Stimulated activated CD4-positive, alpha-beta T cell treated with anti-CD3 and anti-CD28 coated beads, Interleukin-15, amount 100 ng/mL, for 1 hour (primary cell): Measurements from ENCODE around the gene SRP68.

Experiments used
- DNase-seq, 2 donors: peaks; one replicate each; pipeline ENCODE4 v3.0.0-alpha.2; 2020; ENCODE audit warnings: low read depth in 1 of 2, low spot score in 1 of 2

The SRP68 gene

DNA sequence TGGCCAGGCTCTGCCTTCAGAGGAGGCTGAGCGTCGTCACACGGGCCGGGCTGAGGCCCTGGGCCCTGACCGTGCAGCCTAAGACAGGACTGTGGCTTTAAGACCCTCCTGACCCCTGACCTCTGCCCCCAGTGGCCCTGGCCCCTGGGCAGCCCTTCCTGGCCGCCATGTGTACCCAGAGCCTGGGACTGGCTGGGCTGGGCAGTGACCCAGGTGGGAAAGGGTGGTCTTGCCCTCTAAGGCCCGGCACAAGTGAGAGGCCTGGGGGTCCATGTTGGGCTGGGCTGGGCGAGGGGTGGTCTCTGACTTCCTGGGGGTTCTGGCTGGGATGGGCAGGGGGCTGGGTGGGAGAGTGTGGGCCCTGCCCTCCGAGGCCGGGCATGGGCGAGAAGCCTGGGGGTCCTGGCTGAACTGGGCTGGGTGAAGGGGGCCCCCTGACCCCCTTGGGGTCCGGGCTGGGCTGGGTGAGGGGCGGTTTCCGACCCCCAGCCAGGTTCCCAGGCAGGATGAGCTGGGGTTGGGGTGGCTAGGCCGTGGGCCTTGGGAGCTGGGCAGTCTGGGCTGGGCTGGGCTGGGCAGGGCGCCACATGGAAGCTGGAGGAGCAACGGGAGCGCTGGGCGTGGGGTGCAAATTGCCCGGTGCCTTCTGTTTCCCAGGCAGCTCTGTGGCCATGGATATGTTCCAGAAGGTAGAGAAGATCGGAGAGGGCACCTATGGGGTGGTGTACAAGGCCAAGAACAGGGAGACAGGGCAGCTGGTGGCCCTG, 71.4 kb downstream of the SRP68 start, which contains the start of gene CDK3:
TSS of gene CDK3 (plus strand) at position 101 of the 767 bp plus-strand sequence. CDS start at position 672, 571 bp downstream.
- DNase-seq: no peak

DNA sequence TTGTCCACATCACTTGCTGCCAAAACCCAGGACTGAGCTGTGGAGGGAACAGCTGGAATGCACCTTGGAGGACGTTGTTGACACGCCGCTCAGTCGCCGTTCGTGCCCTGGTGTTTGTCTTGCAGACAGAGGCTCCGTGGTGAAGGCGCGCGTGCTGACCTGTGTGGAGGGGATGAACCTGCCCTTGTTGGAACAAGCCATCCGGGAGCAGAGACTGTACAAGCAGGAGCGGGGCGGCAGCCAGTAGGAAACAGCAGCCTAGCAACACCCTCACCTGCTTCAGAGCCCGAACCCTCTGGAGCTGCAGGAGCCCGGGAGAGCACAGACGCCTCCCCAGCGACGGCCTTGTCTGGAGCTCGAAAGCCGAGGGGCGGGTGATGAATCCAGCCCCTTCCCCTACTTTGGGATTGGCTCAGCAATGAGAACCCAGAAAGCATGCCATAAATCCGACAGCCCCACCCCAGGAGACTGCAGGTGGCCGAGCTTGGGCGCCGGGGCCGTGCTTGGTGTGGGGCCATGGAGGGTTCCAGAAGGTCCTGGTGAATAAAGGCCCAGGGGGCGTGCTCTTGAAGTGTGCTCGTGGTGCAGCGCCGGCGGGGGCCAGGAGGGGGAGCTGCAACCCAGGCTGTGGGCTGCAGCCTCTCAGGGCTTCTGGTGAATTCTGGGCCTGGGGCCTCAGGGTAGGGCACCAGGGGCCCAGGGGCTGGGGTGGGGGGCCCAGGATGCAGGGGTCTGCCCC, 72.1 kb downstream of the SRP68 start:
- DNase-seq: peak; percentile 38 to 55

DNA sequence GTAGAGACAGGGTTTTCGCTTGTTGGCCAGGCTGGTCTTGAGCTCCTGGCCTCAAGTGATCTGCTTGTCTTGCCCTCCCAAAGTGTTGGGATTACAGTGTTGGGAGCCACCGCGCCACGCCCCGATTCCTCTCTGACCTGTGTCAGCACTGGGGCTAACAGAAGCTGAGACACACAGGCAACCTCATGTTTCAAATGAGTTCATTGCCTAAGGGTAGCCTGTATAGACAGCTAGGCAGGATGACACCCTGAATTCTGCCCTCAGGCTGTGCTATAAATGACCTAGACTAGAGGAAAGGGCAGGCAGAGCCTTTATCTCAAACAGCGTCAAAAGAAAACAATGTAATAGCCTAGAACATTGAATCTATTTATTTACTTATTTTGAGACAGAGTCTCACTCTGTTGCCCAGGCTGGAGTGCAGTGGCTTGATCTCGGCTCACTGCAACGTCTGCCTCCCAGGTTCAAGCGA, 74.0 kb downstream of the SRP68 start:
- no peak for DNase-seq

DNA sequence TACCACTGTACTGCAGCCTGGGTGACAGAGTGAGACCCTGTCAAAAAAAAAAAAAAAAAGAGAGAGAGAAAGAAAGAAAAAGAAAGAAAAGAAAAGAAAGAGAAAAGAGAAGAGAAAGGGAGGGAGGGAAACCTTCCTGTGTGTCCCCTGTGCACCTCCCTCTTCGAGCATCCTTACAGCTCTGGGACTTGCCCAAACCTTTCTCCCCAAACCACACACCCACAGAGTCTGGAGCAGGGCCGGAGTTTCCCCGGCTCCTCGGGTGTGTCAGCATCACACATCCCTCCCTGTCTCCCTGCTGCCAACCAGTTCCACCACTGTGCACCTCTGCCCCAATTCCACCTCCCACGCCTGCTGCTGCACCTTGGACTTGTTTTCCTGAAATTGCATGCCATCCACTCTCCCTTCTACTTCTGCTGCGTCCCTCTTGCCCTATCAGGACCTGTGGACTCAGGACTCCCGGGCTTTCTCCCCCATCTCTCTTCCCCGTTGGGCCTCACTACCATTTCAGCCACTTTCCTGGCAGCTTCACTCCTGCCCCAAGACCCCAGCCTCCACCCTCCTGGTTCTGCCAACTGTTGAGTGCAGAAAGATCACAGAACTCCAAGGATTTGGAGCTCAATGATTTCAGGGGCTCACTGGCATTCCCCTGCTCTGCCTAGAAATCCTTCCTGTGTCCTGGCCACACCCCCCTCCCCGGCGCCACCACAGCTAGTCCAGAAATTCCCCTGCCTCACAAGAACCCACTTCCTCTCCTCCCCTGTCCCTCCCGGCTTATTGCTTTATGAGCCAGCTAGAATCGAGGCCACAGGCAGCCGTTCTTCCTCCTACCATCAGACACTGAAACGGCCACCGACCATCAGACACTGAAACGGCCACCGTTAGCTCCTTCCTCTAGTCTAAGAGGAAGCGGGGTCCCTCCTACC, 75.4 kb downstream of the SRP68 start:
- DNase-seq: peak in 1 of 2 donors; percentile 22

DNA sequence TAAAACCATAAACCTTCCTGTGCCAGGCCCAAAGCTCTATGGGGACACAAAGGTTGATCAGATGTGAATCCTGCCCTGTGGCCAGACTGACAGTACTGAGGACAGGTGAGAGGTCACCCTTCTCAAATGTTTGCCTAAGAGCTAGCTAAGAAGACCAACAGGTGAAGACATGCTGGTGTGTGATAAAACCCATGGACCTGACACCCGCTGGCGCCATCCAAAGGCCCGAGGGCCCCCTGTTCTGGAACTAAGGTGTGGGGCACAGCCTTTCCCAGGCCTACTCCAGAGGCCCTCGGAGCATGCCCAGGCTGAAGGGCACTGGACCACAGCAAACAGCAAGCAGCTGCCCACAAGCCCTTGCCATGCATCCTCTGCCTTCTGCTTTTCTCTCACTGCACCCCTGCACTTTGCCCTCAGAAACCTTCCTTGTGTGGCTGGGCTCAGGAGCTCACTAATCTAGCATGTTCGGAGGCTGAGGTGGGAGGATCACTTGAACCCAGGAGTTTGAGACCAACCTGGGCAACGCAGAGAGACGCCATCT, 76.9 kb downstream of the SRP68 start:
- no peak for DNase-seq

DNA sequence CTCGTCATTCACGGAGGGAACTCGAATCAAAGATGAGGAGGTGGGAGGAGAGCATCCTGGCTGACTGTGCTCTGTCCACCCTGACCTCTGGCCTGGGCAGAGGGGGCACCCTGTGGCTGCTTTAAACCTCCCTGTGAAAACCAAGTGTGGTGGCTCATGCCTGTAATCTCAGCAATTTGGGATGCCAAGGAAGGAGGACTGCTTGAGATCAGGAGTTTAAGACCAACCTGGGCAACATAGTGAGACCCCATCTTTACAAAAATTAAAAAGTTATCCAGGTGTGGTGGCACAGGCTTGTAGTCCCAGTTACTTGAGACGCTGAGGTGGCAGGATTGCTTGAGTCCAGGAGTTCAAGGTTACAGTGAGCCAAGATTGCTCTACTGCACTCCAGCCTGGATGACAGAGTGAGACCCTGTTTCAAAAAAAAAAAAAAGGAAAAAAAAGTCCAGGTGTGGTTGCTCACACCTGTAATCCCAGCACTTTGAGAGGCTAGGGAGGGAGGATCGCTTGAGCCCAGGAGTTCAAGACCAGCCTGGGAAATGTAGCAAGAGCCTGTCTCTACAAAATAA, 77.4 kb downstream of the SRP68 start:
- no peak for DNase-seq

DNA sequence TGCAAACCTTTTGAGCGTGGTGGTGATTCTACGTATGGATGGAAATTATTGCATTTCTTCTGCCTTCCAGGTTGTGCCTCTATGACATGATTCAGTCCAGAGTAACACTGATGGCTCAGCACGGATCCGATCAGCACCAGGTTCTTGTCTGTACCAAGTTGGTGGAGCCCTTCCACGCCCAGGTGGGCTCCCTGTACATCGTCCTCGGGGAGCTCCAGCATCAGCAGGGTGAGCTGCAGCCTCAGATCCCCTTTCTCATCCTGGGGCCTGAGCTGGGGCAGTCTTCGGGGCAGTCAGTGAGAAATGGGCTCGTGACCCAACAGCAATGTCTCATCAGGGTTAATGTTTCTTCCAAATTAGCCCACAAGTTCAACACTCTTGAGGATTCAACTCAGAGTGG, 80.9 kb downstream of the SRP68 start:
- no peak for DNase-seq
